Measurements from ENCODE around the gene RCCD1. TPM values are rescaled to one million over a fixed set of nuclear protein-coding genes. Genes with fewer than 3 reads are reported as not detected.

Gene RCCD1
- polyA plus RNA-seq, 12 donors = 9.9 to 24.5 (median 13.6) TPM; not detected in 1

DNA sequence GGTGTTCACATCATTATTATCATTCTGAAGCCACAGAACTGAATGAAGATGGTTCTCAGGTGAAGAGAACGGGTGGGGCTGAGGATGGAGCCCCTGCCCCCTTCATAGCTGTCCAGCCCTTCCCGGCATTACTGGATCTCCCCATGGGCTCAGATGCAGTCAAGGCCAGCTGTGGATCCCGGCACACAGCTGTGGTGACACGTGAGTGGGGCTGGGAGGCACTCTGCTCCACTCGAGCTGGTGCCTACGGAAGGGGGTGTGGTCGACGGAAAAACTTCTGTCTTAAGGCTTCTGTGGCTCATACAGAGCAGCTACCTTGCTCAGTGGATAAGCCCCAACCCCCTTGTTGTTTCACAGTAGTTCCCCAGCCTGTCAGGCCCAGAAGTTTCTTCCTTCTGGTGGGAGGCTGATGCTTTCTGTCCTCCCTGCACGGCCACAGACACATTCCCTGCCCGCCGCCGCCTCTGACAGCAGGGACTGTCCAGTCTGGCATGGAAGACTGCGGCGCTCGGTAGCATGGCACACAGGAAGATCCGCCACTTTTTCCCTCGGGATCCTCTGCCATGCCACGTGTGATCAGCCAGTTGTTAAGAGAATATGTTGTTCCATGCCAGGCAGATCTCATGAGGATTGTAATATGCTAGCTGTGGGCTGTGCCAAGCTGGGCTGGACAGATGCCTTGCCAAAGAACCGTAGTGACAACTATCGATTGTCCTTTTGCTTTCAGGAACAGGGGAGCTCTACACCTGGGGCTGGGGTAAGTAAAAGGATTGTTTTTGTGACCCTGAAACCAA is 5.8 kb downstream of the RCCD1 start:
- DNase-seq = no peak

DNA sequence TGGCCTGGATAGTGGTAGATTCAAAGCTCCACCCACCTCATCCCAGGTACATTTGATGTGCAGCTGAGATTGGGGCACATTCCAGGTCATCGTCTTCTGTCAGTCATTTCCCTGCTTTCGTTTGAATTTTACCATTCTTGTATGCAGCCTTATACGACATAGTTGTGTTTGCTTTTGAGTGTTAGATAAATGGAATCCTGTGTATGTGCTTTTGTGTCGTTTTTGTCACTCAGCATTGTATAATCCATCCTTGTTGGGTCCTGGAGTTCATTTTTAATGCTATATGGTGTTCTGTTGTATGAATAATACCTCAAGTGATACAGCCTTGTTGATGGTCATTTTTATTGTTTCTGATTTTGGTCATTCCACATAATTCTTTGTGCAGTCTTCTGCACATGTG is 7.3 kb downstream of the RCCD1 start:
- DNase-seq = no peak

DNA sequence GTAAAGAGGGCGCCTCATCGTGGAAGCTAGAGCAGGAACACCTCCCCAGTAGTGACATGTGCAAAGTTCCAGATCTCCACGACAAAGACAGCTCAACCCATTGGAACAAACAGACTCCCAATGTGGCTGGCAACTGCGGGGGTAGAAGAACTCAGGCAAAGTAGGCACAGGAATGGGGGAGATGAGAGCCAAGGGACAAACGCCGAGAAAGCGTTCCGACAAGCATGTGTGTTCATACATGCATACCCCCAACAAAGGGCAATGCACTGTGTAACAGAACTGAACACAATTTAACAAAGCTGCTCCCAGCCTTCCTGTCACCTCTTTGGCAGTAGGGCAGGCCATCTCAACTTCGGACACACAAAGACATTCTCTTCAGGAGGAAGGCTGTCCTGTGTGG is 11.6 kb downstream of the RCCD1 start:
- no peak for DNase-seq

DNA sequence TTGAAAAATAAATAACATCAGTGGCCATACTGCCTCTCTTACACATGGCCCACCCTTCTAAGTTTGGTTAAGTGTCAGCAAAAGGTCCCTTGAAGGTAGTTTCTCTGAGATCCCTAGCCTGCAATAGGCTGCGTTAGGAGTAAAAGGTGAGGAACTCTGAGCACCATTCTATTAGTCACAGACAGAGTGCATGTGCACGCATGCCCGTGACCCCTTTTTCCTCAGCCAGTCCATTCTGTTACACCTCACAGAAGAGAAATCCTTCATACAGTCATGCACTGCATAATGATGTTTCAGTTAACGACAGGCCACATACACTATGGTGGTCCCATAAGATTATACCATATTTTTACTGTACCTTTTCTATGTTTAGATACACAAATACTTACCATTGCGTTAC is 12.5 kb downstream of the RCCD1 start:
- DNase-seq = no peak

DNA sequence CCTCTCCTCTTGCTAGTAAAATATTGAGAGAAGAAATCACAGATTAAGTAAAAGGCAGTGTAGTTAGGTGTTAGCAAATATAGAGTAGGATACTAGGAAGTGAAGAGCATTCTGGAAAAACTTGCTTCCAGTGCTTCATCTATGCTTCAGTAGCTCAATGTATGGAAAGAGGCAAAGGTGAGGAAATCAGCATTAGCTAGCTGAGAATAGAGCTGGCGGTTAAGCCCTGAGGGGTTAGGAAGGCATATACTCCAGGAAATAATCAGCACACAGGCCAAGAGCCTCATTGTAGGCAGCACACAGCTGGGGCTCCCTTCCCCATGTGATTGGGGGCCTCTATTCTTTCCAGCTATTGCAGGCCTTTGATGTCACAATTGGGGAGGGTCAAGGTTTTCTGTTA is 13.8 kb downstream of the RCCD1 start:
- DNase-seq = no peak

DNA sequence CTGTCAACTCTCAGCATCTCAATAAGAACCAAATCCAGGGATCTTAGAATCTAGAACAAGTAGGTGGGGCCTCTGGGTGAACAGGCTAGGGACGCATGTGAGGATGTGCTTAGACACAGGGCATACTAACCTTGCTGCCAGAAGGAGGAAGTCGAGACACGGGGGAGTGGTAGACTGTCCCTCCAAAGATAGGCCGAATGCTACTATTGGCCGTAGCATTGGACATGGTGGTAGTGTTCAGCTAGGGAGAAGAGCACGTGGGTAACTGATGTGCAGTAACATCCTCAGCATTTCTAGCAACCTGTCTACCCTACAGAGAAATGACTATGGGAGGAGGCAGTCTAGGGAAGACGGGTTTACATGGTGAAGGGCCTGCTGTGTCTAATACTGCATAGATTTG is 15.6 kb downstream of the RCCD1 start:
- DNase-seq = no peak

- no peak for DNase-seq
Measured at GRCh38 chr15:90972133-90972532, 17.4 kb downstream of the RCCD1 start.

- DNase-seq = no peak
Measured at GRCh38 chr15:90974216-90974615, 19.5 kb downstream of the RCCD1 start.

DNA sequence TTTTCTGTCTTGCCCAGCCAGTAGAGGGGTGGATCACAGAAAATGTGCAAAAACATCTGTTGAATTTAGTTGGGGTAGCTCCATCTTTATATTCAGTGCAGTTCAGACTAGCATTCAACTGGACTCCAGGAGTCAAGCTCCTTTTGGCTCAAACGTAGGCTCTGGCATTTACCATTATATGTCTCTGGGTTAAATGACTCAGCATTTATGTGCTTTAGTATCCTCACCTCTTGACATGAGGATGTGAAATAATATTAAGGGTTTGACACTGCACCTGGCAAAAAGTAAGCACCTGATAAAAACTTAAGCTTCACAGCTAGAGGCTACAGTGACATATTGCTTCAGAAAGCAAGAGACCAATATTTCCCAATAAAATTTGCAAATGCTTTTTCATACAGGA is 24.9 kb downstream of the RCCD1 start:
- no peak for DNase-seq

- no peak for DNase-seq
Measured at GRCh38 chr15:90981681-90982080, 27.0 kb downstream of the RCCD1 start.

DNA sequence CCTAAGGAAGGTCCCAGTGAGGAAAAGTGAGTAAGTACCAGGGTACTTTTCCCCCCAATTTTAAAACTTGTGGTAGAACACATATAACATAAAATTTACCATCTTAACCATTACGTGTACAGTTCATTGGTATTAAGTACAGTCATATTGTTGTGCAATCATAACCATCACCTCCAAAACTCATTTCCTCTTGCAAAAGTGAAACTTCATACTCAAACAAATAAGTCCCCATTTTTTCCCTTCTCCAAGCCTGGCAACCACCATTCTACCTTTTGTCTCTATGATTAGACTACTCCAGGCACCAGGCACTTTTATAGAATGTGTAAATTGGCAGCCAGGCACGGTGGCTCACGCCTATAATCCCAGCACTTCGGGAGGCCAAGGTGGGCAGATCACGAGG is 27.5 kb downstream of the RCCD1 start:
- no peak for DNase-seq

DNA sequence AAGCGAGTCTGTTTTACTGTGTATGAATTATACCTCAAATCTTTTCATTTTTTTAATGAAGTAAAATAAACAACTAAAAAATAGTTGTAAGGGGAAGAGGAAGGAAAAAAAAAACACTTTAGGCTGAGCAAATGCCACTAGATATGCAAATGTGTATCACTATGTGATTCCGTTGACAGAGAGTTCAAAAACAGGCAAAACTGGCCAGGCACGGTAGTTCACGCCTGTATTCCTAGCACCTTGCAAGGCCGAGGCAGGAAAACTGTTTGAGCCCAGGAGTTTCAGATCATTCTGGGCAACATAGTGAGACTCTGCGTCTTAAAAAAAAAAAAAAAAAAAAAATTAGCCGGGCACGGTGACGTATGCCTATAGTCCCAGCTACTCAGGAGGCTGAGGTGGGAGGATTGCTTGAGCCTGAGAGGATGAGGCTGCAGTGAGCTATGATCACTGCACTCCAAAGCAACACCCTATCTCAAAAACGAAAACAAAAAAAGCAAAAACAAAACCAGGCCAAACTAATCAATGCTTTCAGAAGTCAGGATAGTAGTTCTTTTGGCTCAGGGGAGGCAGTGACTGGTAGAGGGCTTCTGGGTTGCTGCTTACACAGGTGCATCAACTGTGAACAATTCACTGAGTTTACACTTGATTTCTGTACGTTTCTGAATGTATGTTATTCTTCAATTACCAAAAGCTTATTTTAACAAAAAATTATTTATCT is 32.3 kb downstream of the RCCD1 start:
- no peak for DNase-seq

GRCh38 chr15:90987561-90988141 is 33.0 kb downstream of the RCCD1 start:
- no peak for DNase-seq

GRCh38 chr15:90988296-90988695 is 33.6 kb downstream of the RCCD1 start:
- DNase-seq = no peak

DNA sequence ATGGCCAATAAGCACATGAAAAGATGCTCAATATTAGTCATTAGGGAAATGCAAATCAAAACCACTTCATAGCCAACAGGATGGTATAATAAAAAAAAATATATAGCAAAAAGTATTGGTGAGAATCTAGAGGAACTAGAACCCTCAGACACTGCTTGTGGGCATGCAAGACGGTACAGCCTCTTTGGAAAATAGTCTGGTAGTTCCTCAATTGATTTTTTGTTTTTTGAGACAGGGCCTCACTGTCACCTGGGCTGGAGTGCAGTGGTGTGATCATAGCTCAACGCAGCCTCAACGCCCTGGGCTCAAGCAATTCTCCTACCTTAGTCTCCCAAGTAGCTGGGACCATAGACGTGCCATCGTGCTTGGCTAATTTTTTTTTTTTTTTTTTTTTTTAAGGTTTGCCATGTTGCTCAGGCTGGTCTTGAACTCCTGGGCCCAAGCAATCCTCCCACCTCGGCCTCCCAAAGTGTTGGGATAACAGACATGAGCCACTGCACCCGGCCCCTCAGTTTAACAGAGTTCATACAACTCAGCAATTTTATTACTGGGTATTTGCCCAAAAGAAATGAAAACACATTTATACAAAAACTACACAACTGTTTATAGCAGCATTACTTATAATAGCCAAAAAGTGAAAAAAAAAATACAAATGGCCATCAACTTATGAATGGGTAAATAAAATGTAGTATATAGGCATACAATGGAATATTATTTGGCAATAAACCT is 34.5 kb downstream of the RCCD1 start:
- no peak for DNase-seq

DNA sequence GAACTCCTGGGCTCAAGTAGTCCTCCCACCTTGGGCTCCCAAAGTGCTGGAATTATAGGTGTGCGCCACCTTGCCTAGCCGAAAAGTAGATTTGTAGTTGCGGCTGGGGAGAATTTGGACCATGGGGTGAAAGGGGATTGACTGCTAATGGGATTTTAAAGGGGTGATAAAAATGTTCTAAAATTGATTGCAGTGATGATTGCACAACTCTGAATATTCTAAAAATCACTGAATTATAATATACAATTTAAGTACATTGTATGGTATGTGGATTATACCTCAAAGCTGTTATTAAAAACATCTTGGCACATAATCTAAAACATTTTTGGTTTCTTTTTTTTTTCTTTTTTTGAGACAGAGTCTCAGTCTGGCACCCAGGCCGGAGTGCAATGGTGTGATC is 35.8 kb downstream of the RCCD1 start:
- DNase-seq = no peak

DNA sequence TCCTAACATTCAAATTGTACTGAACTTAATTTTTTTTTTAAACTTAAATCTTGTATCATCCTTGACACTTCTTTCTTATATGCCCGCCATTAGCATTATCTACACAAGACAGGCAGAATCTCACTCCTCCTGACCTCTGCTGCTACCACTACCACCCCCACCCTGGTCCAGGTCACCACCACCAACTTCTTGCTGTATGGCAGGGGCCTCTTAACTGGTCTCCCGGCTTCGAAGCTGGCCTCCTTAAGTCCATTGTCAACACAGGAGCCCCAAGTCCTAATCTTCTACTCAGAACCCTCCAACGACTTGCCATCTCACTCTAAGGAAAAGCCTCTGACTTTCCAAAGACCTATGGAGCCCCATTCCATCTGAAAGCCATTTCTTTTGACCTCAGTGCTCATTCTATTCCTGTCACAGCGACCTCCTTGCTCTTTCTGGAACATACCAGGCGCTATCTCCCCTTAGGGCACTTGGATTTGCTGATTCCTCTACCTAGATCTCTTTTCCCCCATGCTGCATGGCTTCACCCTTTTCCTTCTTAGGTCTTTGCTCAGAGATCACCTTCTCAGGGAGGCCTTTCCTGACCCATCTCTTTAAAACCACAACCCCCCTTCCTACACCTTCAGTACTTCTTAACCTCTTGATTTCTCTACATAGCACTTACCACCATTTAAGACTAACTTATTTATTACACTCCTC is 37.1 kb downstream of the RCCD1 start:
- no peak for DNase-seq

DNA sequence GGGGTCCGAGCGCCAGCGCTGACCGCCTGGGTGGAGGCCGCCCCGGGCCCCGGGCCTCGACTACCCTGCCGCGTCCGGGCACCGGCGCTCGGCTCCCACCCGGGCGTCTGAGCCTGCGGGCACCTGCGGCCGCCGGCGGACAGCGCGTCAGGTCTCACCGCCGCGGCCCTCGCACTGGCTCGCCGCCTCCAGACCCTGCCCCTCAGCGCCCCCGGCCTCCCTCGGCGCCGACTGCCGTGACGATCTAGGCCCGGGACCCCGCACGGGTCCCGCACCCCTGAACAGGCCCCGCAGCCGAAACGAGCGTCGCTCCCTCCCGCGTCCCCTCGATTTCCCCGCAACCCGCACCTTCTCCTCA is 39.4 kb downstream of the RCCD1 start:
- no peak for DNase-seq

DNA sequence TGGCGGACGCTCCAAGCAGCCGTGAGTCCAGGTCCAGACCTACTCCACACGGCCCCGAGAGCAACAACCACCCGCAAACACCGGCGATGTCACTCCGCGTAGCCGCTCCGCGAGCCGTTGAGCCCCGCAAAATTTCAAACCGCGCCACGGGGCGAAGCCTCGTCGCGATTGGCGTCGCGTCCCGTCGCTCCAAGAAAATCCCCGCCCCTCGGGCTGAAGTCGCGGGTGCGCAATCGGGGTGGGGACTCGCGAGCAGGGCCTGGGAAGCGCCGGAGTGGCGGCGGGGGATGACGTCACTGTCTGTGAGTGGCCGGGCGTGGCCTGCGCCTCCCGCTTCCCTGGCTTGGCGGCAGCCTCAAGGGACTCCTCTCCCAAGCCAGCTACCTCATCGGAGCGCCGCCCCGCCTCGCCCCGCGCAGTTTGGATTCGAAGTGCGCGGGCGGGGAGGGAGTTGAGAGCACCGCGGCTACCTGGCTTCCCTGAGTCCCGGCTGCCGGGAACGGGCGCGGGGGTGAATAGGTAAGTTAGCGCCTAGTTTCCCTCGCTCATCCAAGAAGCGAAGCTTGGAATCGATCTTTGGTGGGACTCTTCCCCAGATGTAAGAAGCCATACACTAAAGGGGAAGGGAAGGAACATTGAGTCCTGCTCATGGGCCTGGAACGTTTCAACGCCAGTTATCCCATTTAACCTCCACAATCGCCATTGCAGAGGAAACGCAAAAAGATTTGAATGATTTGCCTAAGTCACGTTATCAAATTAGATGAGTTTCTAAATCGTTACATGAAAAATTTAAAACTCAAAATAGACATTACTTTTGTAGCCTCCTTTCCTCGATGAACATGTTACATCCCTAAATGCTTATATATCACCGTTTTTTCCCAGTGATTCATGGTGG is 40.0 kb downstream of the RCCD1 start, which contains the start of gene PRC1:
PRC1 (minus strand) TSS at position 119 of the 895 bp plus-strand sequence; CDS start at position 1, 118 bp downstream.
- DNase-seq = peak; percentile 96

- DNase-seq = no peak
Measured at GRCh38 chr15:90998737-90999136, 44.1 kb downstream of the RCCD1 start.

- DNase-seq = no peak
Measured at GRCh38 chr15:91001209-91001608, 46.5 kb downstream of the RCCD1 start.
